ENCODE results near the gene PRDX1. TPM values are rescaled to one million over a fixed set of nuclear protein-coding genes. Genes with fewer than 3 reads are reported as not detected.

PRDX1 gene
- total and polyA plus RNA-seq, 2 of the 8 experiments (the other 6 are each of a cell fraction or from before 2014, with no cell fraction given), result 1,165 to 1,418 TPM

DNA sequence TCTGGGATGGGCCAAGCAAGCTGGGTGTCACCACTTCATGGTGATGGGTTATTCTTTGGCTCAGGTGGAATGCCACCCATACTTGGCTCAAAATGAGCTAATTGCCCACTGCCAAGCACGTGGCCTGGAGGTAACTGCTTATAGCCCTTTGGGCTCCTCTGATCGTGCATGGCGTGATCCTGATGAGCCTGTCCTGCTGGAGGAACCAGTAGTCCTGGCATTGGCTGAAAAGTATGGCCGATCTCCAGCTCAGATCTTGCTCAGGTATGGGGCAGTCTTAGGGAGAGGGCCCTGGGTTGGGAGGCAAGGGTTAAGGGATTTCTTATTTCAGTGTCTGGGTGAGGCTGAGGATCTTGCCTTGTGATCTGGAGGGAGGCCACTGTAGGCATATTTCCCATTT, 46.7 kb upstream of the PRDX1 start (continued):
- TF ChIP-seq POLR2AphosphoS5 (IDR thresholded peaks at IDR 0.05; ENCODE audit: low read depth, low read length), result no peak; the same call in 1 of the 2 replicates

All from H1 (cell line).